ENCODE results near the gene ZNF773. TPM values are rescaled to one million over a fixed set of nuclear protein-coding genes. Genes with fewer than 3 reads are reported as not detected.

The ZNF773 gene
- total and polyA plus RNA-seq, 11 donors = 4.1 to 7.3 (median 4.9) TPM

GRCh38 chr19:57527136-57527881 is 27.6 kb downstream of the ZNF773 start, which contains the start of gene ZNF549:
Gene ZNF549 (plus strand): TSS chr19:57527356. CDS start chr19:57527574, 218 bp downstream.
- ATAC-seq (peak; percentile 100), DNase-seq (peak; percentile 89 to 93 (median 91))
- intact Hi-C loops (cut with DNase I) = loop anchor here in 2 of 10 donors (2.0 to 5.0 kb wide), 2 partner anchors 31 to 50 kb away; partner anchors contain the start of genes ZNF416 (in 1 of the 2) and ZNF550 (in 1 of the 2)
- Histone ChIP-seq H3K27me3 (no peaks in the 10 kb centered on the region), H3K36me3 (peaks cover 0 to 21% (median 13%) of the 10 kb centered on the region in 9 donors), H3K4me3 (peak within 1 kb of the TSS; percentile 69 to 98 (median 84)), H3K27ac (peak within 1 kb of the TSS; percentile 59 to 91 (median 84)), H3K4me1 (peaks cover 0 to 16% (median 13%) of the 10 kb centered on the region in 12 donors), H3K9me3 (peaks cover 0 to 33% (median 9%) of the 10 kb centered on the region in 12 donors)
- WGBS, 4 donors = 0 to 2% (median 1%) methylated on average over 52 to 64 of the region's 64 CpGs
- TF ChIP-seq POLR2A (IDR thresholded peaks at IDR 0.05) (peak in 1 of 2 donors; percentile 46), CTCF (IDR thresholded peaks at IDR 0.05) (no peak)

GRCh38 chr19:57537953-57538547 is 38.3 kb downstream of the ZNF773 start:
- no peaks in the 10 kb centered on the region for H3K27me3 ChIP-seq
- no peak overlapping the region for H3K27ac ChIP-seq
- peaks cover 0 to 100% (median 93%) of the 10 kb centered on the region in 12 donors for H3K9me3 ChIP-seq
- peaks cover 12 to 100% (median 72%) of the 10 kb centered on the region in 9 donors for H3K36me3 ChIP-seq
- no peaks in the 10 kb centered on the region for H3K4me1 ChIP-seq
- intact Hi-C loops (cut with DNase I) = no loop called here
- DNase-seq (no peak), ATAC-seq (no peak)
- 96 to 99% (median 98%) methylated on average over 7 of the region's 7 CpGs for WGBS, 4 donors
- no peak overlapping the region for H3K4me3 ChIP-seq
- TF ChIP-seq CTCF (IDR thresholded peaks at IDR 0.05) (no peak), POLR2A (IDR thresholded peaks at IDR 0.05) (no peak)

- no peaks in the 10 kb centered on the region for H3K27me3 ChIP-seq
- no peak overlapping the region for H3K27ac ChIP-seq
- WGBS, 4 donors = 94 to 100% (median 100%) methylated on average over 1 of the region's 1 CpG
- no peak for ATAC-seq
- TF ChIP-seq POLR2A (IDR thresholded peaks at IDR 0.05) (no peak), CTCF (IDR thresholded peaks at IDR 0.05) (no peak)
- no peak overlapping the region for H3K4me3 ChIP-seq
- H3K4me1 ChIP-seq = no peaks in the 10 kb centered on the region
- DNase-seq = no peak
- peaks cover 0 to 100% (median 85%) of the 10 kb centered on the region in 12 donors for H3K9me3 ChIP-seq
- intact Hi-C loops (cut with DNase I) = no loop called here
- H3K36me3 ChIP-seq = peaks cover 10 to 100% (median 91%) of the 10 kb centered on the region in 9 donors
These were observed 46.8 kb downstream of the ZNF773 start for GRCh38 chr19:57546513-57546912.

- ATAC-seq (no peak), DNase-seq (no peak)
- Histone ChIP-seq H3K36me3 (peaks cover 2 to 94% (median 86%) of the 10 kb centered on the region in 9 donors), H3K27me3 (no peaks in the 10 kb centered on the region), H3K9me3 (peaks cover 0 to 78% (median 36%) of the 10 kb centered on the region in 12 donors), H3K4me1 (peaks cover 0 to 12% (median 0%) of the 10 kb centered on the region in 12 donors), H3K4me3 (no peak overlapping the region), H3K27ac (no peak overlapping the region)
- WGBS, 4 donors = 92 to 100% (median 96%) methylated on average over 1 to 2 of the region's 2 CpGs
- TF ChIP-seq POLR2A (IDR thresholded peaks at IDR 0.05) (no peak), CTCF (IDR thresholded peaks at IDR 0.05) (no peak)
- intact Hi-C loops (cut with DNase I) = no loop called here
These were observed 52.7 kb downstream of the ZNF773 start for GRCh38 chr19:57552432-57552831.

All from heart left ventricle (tissue), 16 donors.